ENCODE measurements around the gene CSTF2T. TPM values are rescaled to one million over a fixed set of nuclear protein-coding genes. Genes with fewer than 3 reads are reported as not detected.

The CSTF2T gene, protein sequence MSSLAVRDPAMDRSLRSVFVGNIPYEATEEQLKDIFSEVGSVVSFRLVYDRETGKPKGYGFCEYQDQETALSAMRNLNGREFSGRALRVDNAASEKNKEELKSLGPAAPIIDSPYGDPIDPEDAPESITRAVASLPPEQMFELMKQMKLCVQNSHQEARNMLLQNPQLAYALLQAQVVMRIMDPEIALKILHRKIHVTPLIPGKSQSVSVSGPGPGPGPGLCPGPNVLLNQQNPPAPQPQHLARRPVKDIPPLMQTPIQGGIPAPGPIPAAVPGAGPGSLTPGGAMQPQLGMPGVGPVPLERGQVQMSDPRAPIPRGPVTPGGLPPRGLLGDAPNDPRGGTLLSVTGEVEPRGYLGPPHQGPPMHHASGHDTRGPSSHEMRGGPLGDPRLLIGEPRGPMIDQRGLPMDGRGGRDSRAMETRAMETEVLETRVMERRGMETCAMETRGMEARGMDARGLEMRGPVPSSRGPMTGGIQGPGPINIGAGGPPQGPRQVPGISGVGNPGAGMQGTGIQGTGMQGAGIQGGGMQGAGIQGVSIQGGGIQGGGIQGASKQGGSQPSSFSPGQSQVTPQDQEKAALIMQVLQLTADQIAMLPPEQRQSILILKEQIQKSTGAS
- total RNA-seq: 10 to 100 TPM; 36.9 to 39.3 TPM

DNA sequence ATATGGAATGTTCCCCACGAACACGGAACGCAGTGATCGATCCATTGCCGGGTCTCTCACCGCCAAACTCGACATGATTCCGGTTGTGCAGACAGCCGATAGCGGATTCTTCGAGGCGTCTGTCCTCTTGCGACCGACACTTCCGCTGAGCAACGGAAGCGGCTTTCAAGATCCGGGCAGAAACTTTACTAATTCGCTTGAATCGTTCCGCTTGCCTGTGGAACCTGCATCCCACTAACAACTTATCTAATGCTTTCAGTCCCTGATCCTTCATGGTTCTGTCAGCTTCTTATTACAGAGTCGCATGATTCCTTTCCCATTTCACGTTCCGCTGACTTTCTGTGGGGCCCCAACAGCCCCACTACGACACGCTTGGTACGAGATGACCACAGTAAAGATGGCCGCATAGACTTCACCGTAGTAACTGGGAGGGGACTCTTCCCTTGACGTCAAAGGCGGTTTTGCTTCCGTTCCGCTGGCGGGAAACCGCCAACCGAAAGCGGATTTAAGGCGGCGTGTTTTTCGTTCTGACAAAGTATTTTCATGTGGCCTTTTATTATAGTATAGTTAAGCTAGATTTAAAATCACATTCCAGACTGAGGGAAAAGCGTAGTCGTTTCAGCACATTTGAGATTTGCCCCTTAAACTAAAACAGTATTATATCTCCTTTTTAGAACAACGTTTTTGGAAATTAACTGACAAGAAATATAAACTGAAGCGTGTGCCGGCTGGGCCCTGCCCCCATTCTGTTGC, at the start of gene CSTF2T:
CSTF2T (minus strand) TSS at position 121 of the 753 bp plus-strand sequence; CDS start at position 75, 46 bp downstream.
- no peaks in the 10 kb centered on the region for H3K27me3 Mint-ChIP-seq
- ATAC-seq (peak; percentile 93), DNase-seq (peak; percentile 95)
- H3K9me3 Mint-ChIP-seq (ENCODE audit: low read depth): no peaks in the 10 kb centered on the region
- H3K27ac Mint-ChIP-seq: peak within 1 kb of the TSS; percentile 99
- H3K4me1 Mint-ChIP-seq: peaks cover 41% of the 10 kb centered on the region
- H3K4me3 Mint-ChIP-seq: peak within 1 kb of the TSS; percentile 96
- H3K36me3 Mint-ChIP-seq: peaks cover 44% of the 10 kb centered on the region
- CTCF ChIA-PET: interaction anchor here (1.3 kb wide), 1 partner anchor 14 kb away, joined by 4 read pairs; no protein-coding TSS in a partner anchor

DNA sequence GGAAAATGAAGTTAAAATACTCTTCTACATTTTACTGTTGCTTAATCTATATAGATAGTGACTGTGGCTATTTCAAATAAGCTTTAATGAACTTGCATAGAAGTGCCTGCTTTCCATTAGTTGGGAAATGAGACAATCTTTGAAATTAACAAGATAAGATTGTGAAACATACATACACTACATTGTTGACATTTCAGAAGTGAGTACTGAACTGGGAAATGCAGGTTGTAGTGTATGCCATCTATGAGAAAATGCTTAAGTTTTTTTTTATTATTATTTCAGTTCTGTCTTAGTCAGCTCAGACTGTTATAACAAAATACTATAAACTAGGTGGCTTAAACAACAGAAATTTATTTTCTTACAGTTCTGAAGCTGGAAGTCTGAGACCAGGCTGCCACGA, 49.6 kb upstream of the CSTF2T start:
- no peak overlapping the region for H3K27ac Mint-ChIP-seq
- ATAC-seq: no peak

DNA sequence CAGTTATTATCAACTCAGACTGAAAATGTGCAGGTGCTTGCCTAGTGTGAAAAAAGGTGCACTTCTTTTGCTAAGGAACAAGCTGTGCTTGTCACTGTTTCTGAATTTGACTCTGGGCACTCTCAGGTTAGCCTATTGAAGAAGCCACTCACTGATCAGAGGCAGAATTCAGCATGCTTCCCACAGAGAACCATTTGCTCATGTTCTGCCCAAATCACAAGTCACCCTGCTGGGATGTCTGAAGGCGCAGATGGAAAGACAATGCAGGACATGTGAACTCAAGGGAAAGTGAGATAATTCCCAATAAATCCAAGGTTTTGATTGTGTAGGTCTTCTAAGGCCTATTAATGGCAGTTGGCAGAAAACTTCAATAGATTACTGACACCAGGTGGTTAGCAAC, 47.8 kb upstream of the CSTF2T start:
- CTCF ChIA-PET: no interaction called here
- no peaks in the 10 kb centered on the region for H3K9me3 Mint-ChIP-seq (ENCODE audit: low read depth)
- no peak for ATAC-seq
- DNase-seq: no peak
- no peak overlapping the region for H3K27ac Mint-ChIP-seq
- no peaks in the 10 kb centered on the region for H3K4me1 Mint-ChIP-seq
- no peaks in the 10 kb centered on the region for H3K36me3 Mint-ChIP-seq
- no peak overlapping the region for H3K4me3 Mint-ChIP-seq
- H3K27me3 Mint-ChIP-seq: no peaks in the 10 kb centered on the region

More for the DNA sequence above, 49.6 kb upstream of the CSTF2T start:
- Mint-ChIP-seq H3K4me1 (no peaks in the 10 kb centered on the region), H3K9me3 (ENCODE audit: low read depth) (no peaks in the 10 kb centered on the region), H3K4me3 (no peak overlapping the region), H3K36me3 (no peaks in the 10 kb centered on the region), H3K27me3 (no peaks in the 10 kb centered on the region)
- DNase-seq: no peak
- CTCF ChIA-PET: no interaction called here

DNA sequence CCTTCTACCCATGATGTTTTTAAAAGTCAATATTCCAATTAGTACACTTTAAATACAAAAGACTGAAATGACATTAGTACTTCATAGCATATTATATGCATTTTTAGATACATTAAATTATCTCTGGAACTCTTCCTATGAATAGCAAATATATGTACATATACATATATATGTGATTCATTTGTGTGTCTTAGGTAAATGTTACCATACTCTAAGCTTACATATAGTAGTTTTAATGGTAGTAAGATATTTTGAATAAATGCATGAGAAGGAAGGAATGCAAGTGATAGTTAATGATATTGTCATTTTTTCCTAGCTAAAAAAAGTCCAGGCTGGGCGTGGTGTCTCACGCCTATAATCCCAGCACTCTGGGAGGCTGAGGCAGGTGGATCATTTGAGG, 46.0 kb upstream of the CSTF2T start:
- H3K27me3 Mint-ChIP-seq: peaks cover 3% of the 10 kb centered on the region

DNA sequence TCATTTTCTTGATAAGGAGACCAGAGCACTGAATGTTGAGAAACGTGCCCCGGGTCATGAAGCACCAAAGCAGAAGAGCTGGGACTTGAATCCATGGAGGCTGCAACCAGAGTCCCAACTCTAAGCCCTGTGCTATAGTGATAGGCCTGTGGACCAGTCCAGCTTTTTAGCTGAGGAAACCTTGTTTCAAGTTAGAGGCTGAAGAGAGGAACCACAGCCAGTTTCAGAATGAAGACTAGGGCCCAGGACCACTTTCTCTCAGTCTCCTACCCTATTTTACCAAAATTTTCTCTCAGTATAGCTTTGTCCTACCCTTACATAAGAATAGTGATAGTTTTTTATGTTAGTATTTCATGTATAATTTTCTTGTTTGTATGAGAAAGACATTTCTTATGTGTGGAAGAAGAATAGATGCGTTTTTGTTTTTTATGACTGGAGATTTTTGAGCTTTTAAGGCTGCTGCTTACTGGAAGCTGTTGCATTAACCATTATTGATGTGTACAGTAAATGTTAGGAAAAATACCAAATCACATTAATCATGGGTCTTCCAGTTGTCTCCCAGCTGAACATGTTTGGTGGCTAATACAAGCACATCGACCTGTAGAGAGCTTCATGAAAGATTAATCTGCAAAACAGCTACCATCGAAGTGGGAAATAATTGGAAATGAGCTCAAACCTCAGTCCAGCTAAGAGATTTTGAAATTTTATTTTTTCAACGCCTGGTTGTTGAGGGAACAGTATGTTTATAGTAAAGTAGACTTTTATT, 45.0 kb upstream of the CSTF2T start:
- DNase-seq (no peak), ATAC-seq (no peak)
- Mint-ChIP-seq H3K4me3 (no peak overlapping the region), H3K27me3 (peaks cover 3% of the 10 kb centered on the region), H3K27ac (no peak overlapping the region), H3K4me1 (no peaks in the 10 kb centered on the region), H3K36me3 (no peaks in the 10 kb centered on the region), H3K9me3 (ENCODE audit: low read depth) (no peaks in the 10 kb centered on the region)
- CTCF ChIA-PET: interaction anchor here (1.1 kb wide), 1 partner anchor 15 kb away, joined by 3 read pairs; no protein-coding TSS in a partner anchor

More for the DNA sequence above, 46.0 kb upstream of the CSTF2T start:
- DNase-seq: no peak
- no peaks in the 10 kb centered on the region for H3K9me3 Mint-ChIP-seq (ENCODE audit: low read depth)
- H3K36me3 Mint-ChIP-seq: no peaks in the 10 kb centered on the region
- no peak for ATAC-seq
- no peaks in the 10 kb centered on the region for H3K4me1 Mint-ChIP-seq
- H3K27ac Mint-ChIP-seq: no peak overlapping the region
- CTCF ChIA-PET: no interaction called here
- no peak overlapping the region for H3K4me3 Mint-ChIP-seq

DNA sequence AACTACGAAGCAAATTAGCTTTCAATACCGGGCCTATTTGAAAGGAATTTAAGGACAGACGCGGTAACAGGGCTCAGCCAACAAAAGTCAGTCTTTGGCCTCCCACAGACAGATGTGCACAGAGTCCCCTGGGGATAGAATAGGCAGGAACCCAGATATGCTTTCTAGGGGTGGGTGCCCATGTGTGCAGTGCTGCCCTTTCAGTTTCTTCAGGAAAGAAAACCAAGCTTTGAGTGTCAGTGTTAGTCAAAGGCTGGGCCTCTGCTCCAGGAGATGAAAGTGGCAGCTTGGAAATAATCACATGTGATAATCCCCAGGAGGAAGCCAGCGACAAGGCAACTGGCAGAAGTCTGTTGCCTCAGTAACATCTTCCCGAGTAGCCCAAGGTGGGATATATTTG, 43.8 kb upstream of the CSTF2T start:
- DNase-seq (no peak), ATAC-seq (no peak)
- CTCF ChIA-PET: interaction anchor here (1.1 kb wide), 1 partner anchor 14 kb away, joined by 3 read pairs; no protein-coding TSS in a partner anchor
- H3K36me3 Mint-ChIP-seq: no peaks in the 10 kb centered on the region
- no peaks in the 10 kb centered on the region for H3K4me1 Mint-ChIP-seq
- H3K4me3 Mint-ChIP-seq: no peak overlapping the region
- H3K27ac Mint-ChIP-seq: no peak overlapping the region
- H3K9me3 Mint-ChIP-seq (ENCODE audit: low read depth): no peaks in the 10 kb centered on the region
- peaks cover 4% of the 10 kb centered on the region for H3K27me3 Mint-ChIP-seq

DNA sequence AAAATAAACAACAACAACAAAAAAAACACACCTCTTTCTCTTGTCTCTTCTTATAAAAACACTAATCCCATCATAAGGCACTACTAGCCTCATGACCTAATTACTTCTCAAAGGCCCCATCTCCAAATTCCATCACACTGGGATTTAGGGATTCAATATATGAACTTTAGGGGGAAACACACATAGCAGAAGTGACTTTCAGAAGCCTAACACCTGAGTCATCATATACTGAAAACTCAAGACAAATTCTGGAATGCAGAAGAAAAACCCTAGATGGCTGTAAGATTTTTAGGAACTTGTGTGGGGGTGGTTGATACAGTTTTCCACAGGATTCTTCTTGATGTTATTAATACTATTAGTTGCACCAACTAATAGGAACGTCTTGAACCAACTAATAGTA, 33.7 kb upstream of the CSTF2T start:
- Mint-ChIP-seq H3K4me1 (no peaks in the 10 kb centered on the region), H3K9me3 (ENCODE audit: low read depth) (no peaks in the 10 kb centered on the region), H3K4me3 (no peak overlapping the region), H3K27ac (no peak overlapping the region), H3K27me3 (peaks cover 2% of the 10 kb centered on the region), H3K36me3 (no peaks in the 10 kb centered on the region)
- CTCF ChIA-PET: no interaction called here
- ATAC-seq (no peak), DNase-seq (no peak)

DNA sequence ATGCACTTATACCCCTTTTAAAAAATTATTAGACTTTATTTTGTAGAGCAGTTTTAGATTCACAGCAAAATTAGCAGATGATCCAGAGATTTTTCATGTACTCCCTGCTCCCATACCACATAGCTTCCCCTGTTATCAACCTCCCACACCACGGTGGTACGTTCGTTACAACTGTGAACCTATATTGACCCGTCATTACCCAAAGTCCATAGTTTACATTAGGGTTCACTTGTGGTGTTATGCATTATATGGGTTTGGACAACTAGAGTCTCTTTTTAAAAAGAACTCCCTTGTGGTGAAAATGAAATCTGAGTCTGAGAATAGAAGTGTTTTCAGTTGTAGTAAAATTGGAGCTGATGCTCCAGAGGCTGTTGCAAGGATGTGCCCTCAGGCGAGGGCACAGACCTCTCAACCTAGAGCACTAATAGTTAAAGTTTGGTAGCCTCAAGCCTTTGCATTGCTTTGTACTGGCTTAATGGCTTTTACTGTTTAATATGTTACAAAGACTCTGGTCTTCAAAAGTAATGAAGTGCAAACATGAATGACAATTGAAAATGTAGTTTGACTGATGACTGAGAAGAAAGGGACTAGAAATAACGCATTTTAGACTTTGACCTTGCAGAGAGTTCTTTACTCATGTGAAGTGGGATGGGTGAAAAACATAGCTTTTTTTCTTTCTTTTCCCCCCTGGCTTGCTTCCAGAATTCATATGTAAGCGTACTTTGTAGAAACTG, 30.6 kb upstream of the CSTF2T start:
- no peak for DNase-seq
- no peak overlapping the region for H3K27ac Mint-ChIP-seq
- H3K9me3 Mint-ChIP-seq (ENCODE audit: low read depth): no peaks in the 10 kb centered on the region
- CTCF ChIA-PET: interaction anchor here (0.8 kb wide), 1 partner anchor 14 kb away, joined by 3 read pairs; no protein-coding TSS in a partner anchor
- H3K4me1 Mint-ChIP-seq: no peaks in the 10 kb centered on the region
- peaks cover 2% of the 10 kb centered on the region for H3K27me3 Mint-ChIP-seq
- H3K36me3 Mint-ChIP-seq: no peaks in the 10 kb centered on the region
- no peak for ATAC-seq
- no peak overlapping the region for H3K4me3 Mint-ChIP-seq

DNA sequence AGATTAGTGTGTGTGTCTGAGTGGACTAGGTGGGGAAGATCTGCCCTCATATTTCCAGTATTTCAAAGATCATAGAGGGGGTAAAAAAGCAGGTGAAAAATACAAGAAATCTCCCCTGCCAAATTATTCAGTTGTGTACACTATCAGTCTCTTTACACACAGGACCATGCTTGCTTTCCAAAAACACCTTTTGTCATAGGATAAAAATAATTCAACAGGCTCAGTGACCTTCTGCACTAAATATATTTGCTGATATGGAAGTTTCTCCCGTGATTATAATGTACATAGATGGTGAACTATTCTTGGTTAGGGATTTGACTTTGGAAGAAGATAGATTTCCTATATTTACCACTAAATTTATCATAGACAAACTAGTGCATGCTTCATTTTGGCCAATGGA, 24.6 kb upstream of the CSTF2T start:
- no peak overlapping the region for H3K4me3 Mint-ChIP-seq
- no peaks in the 10 kb centered on the region for H3K4me1 Mint-ChIP-seq
- no peak for ATAC-seq
- no peaks in the 10 kb centered on the region for H3K9me3 Mint-ChIP-seq (ENCODE audit: low read depth)
- no peaks in the 10 kb centered on the region for H3K36me3 Mint-ChIP-seq
- no peak for DNase-seq
- CTCF ChIA-PET: no interaction called here
- H3K27me3 Mint-ChIP-seq: peaks cover 7% of the 10 kb centered on the region
- no peak overlapping the region for H3K27ac Mint-ChIP-seq

DNA sequence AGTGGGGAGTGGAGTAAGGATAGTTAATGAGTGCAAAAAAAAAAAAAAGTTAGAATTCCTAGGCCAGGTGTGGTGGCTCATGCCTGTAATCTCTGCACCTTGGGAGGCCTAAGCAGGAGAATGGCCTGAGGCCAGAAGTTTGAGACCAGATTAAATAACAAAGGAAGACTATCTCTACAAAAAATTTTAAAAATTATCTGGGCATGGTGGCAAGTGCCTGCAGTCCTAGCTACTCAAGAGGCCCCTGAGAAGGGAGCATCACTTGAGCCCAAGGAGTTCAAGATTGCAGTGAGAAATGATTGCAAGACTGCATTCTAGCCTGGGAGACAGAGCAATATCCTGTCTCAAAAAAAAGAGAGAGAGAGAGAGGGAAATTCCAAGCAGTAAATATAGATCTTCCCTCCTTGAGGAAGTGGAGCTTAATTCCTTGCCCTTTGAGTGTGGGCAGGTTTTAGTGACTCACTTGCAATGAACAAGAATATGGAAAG, 19.5 kb upstream of the CSTF2T start:
- Mint-ChIP-seq H3K4me1 (no peaks in the 10 kb centered on the region), H3K27me3 (peaks cover 7% of the 10 kb centered on the region), H3K4me3 (no peak overlapping the region), H3K27ac (no peak overlapping the region), H3K36me3 (no peaks in the 10 kb centered on the region), H3K9me3 (ENCODE audit: low read depth) (no peaks in the 10 kb centered on the region)
- CTCF ChIA-PET: no interaction called here
- DNase-seq (no peak), ATAC-seq (no peak)

DNA sequence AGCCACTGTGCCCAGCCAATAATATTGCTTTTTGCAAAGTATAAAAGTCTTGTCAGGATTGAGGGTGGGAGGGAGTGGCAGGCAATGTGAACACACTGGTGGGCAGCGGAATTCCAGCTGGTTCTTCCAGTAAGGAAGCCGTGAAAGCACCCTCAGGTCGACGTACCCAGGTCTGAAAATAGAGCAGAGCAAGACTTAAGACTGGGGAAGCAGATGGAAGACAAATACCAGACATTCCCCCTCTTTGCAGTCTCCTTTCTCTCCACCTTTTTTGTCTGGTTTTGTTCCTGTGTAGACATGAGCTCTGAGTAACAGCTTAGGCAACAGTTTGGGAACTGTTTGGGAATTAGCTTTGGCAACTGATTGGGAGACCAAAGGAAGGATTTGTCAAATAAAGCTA, 17.6 kb upstream of the CSTF2T start:
- Mint-ChIP-seq H3K4me3 (no peak overlapping the region), H3K4me1 (no peaks in the 10 kb centered on the region), H3K27me3 (peaks cover 7% of the 10 kb centered on the region), H3K36me3 (no peaks in the 10 kb centered on the region), H3K27ac (no peak overlapping the region), H3K9me3 (ENCODE audit: low read depth) (no peaks in the 10 kb centered on the region)
- CTCF ChIA-PET: no interaction called here
- DNase-seq (no peak), ATAC-seq (no peak)

DNA sequence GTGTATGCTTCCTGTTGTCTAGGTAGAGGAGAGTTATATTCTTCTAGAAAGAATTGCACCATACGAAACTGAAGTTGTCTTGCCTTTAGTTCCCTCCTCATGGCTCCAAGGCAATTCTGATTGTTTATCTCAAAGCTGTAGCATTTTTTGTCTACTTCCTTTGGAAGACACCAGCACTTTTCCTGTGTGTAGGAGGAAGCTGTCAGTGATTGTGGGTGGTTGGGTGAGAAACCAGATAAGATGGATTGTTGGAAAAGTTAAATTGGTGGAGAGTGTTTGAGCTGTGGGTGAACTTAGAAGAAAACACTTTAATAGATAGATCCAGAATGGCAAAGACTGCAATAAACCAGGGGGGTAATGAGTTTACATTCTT, 12.1 kb upstream of the CSTF2T start:
- Mint-ChIP-seq H3K27ac (no peak overlapping the region), H3K4me3 (no peak overlapping the region), H3K9me3 (ENCODE audit: low read depth) (no peaks in the 10 kb centered on the region), H3K36me3 (peaks cover 2% of the 10 kb centered on the region), H3K4me1 (peaks cover 29% of the 10 kb centered on the region), H3K27me3 (no peaks in the 10 kb centered on the region)
- DNase-seq: no peak
- CTCF ChIA-PET: no interaction called here
- ATAC-seq: no peak
